Activated CD4-positive, alpha-beta T cell treated with anti-CD3 and anti-CD28 coated beads for 36 hours (primary cell): ENCODE measurements around the gene RAB1B. TPM values are rescaled to one million over a fixed set of nuclear protein-coding genes. Genes with fewer than 3 reads are reported as not detected.

Experiments used
- ATAC-seq: fragments of 200-7000 bp; cut with Tn5 transposase; one replicate; pipeline ENCODE4 v1.10.0; 2021; ENCODE audit warnings: mild to moderate bottlenecking, moderate library complexity
- CTCF ChIA-PET: fragments of 350-600 bp; sonication (Branson Sonifier 250); formaldehyde crosslinking; loops from one replicate; lab custom pipeline; 2021; ENCODE audit warnings: antibody characterized with exemption; lab: Charles Lee
- POLR2A ChIA-PET: fragments of 350-600 bp; sonication (Branson Sonifier 250); formaldehyde crosslinking; loops from one replicate; lab custom pipeline; 2021; ENCODE audit warnings: antibody characterized with exemption, inconsistent platforms; lab: Charles Lee
- DNase-seq: peaks from one replicate; pipeline ENCODE4 v3.0.0-alpha.2; 2020
- H3K27ac Mint-ChIP-seq: one replicate; pipeline ENCODE4 v1.8.0; 2021; ENCODE audit warnings: mixed read lengths
- H3K27me3 Mint-ChIP-seq: one replicate; pipeline ENCODE4 v1.8.0; 2021; ENCODE audit warnings: mixed read lengths
- H3K36me3 Mint-ChIP-seq: one replicate; pipeline ENCODE4 v1.8.0; 2021; ENCODE audit warnings: low read depth, mixed read lengths
- H3K4me1 Mint-ChIP-seq: one replicate; pipeline ENCODE4 v1.8.0; 2021; ENCODE audit warnings: mixed read lengths
- H3K4me3 Mint-ChIP-seq: one replicate; pipeline ENCODE4 v1.8.0; 2021; ENCODE audit warnings: mild to moderate bottlenecking, moderate library complexity, mixed read lengths
- H3K9me3 Mint-ChIP-seq: one replicate; pipeline ENCODE4 v1.8.0; 2021; ENCODE audit warnings: low read depth, mixed read lengths
- intact Hi-C, 2 experiments: fragments of 100-400 bp; cut with DNase I in 1 of 2; cut with micrococcal nuclease in 1 of 2; formaldehyde crosslinking; loops; one replicate each; pipeline versions ENCODE4 v1.14.2 to v1.15.1; 2022 to 2024; cut with DNase I, micrococcal nuclease
- total RNA-seq, 2 experiments: library from RNA; stranded (reverse); gene quantifications; one replicate each; pipeline ENCODE4 v1.2.3, GENCODE V29; 2021

RAB1B gene
- 100 to 1,000 TPM; 114 to 147 TPM for total RNA-seq

DNA sequence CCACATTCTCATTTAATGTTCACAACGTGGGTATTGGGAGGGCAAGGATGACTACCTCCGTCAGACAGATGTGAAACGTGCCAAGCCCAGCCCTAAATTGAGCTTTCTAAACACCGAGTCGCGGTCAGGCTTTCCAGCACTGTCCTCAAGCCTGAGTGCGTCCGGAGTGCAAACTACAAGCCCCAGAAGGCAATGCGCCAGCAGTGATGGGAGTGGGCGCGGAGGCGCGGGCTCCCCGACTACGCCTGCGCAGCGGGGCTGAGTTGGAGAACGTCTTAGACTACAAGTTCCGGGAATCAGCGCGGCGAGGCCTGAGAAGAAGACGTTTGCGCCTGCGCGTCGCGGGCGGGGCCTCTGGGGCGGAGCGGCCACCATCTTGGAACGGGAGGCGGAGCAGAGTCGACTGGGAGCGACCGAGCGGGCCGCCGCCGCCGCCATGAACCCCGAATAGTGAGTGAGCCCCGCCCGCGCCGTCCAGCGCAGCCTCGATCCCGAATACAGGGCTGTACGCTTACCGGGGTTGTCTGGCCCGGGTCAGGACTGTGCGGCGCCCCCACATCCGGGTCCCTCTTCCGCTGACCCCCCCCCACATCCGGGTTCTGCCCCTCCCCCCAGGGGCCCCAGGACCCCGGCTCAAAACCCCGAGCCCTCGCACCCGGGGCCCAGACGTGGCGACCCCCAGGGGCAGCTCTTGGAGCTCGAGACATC lies at the start of gene RAB1B:
TSS of gene RAB1B (plus strand) at position 396 of the 708 bp plus-strand sequence. CDS start at position 437, 41 bp downstream.
- Mint-ChIP-seq H3K4me1 (peaks cover 28% of the 10 kb centered on the region), H3K27me3 (no peaks in the 10 kb centered on the region), H3K4me3 (peak within 1 kb of the TSS; percentile 100), H3K9me3 (no peaks in the 10 kb centered on the region), H3K36me3 (peaks cover 43% of the 10 kb centered on the region), H3K27ac (peak within 1 kb of the TSS; percentile 97)
- ChIA-PET CTCF (interaction anchor here (0.6 to 4.2 kb wide), 6 partner anchors 13 to 384 kb away, joined by 3 to 26 read pairs (median 4); partner anchors contain the start of gene SF3B2), POLR2A (interaction anchor here (0.6 to 1.6 kb wide), 2 partner anchors 21 to 32 kb away, joined by 3 to 5 read pairs; partner anchors contain the start of gene YIF1A)
- intact Hi-C loops: loop anchor here (1.0 to 5.0 kb wide), 18 partner anchors 10 to 1491 kb away; partner anchors contain the start of genes SF3B2 (in 2 of the 2), YIF1A (in 2 of the 2), BANF1 (in 1 of the 2) and CCDC85B (in 1 of the 2)
- DNase-seq: peak; percentile 100
- peak; percentile 88 for ATAC-seq

DNA sequence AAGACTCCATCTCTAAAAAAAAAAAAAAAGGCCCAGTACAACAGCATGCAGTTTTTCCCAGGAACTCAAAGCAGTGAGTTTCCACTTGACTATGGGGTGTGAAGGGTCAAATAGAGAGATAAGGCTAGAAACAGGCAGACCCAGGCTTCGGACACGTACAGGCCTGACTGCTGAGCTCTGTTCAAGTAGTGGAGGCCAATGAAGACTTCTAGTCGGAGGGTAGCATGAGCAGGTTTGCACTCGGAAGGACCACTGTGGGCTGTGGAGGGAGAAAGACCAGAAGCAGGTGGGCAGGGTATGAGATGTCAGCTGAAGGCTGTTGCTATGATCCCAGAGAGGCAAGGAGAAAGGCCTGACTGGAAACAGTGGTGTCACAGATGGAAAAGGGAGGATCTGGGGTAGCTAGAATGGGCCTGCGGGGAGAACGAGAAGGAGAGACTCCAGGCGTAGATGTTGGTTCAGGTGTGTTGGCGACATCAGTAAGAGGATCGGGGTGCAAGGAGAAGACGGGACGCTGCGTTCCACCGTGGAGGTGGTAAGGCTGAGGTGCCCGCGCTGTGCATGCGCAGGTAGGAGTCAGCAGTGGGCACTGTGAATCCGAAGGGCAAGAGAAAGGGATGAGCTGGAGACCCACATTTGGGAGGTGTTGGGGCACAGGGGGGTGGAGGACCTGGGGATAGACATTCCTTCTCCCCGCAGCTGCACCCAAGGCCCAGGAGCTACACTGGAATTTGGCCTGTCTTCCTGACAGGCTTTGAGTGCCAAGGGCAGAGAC lies 49.4 kb upstream of the RAB1B start:
- Mint-ChIP-seq H3K9me3 (no peaks in the 10 kb centered on the region), H3K27ac (peak overlapping the region; percentile 40), H3K36me3 (peaks cover 28% of the 10 kb centered on the region), H3K4me3 (no peak overlapping the region), H3K4me1 (peaks cover 14% of the 10 kb centered on the region), H3K27me3 (no peaks in the 10 kb centered on the region)
- POLR2A ChIA-PET: no interaction called here
- no peak for DNase-seq
- intact Hi-C loops: no loop called here
- no peak for ATAC-seq
- CTCF ChIA-PET: no interaction called here

DNA sequence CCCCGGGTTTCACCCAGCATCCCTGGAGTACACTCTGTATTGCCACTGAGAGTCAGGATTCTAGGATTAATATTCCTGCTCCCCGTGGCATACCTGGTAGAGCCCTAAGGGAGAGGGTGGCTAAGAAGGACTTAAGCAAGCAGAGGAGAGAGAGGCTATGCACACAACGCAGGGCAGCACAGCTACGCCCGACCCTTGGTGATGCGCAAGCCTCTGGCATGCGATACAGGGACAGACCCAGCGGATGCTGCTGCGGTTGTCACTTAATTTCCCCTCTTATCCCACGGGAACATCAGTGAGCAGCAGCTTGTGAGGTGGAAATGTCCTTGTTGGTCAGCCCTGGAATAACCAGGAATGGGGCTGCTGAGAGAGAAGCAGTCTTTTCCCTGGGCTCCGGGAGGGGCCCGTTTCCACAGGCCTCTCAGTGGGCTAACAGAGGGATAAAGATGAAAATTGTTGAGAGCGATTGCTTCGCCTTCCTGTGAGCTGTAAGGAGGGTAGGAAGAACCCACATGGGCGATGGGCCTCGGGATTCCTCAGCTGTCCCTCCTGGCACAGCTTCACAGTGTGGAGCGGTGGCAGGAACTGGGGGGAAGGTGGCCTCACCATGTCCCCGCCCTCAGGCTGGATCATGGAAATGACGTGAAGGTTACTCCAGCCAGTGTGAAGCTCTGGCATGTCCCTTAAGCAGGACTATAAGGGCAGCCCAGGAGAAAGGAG lies 48.4 kb upstream of the RAB1B start:
- ATAC-seq: no peak
- CTCF ChIA-PET: interaction anchor here (0.6 kb wide), 2 partner anchors 33 to 110 kb away, joined by 3 read pairs; no protein-coding TSS in a partner anchor
- Mint-ChIP-seq H3K36me3 (peaks cover 28% of the 10 kb centered on the region), H3K27ac (peak overlapping the region; percentile 90), H3K4me3 (no peak overlapping the region), H3K27me3 (no peaks in the 10 kb centered on the region), H3K4me1 (peaks cover 14% of the 10 kb centered on the region), H3K9me3 (no peaks in the 10 kb centered on the region)
- POLR2A ChIA-PET: interaction anchor here (1.0 kb wide), 1 partner anchor 147 kb away, joined by 3 read pairs; no protein-coding TSS in a partner anchor
- intact Hi-C loops: loop anchor here in 1 of 2 experiments (5.0 kb wide), 1 partner anchor 107 kb away; no protein-coding TSS in a partner anchor
- DNase-seq: no peak

DNA sequence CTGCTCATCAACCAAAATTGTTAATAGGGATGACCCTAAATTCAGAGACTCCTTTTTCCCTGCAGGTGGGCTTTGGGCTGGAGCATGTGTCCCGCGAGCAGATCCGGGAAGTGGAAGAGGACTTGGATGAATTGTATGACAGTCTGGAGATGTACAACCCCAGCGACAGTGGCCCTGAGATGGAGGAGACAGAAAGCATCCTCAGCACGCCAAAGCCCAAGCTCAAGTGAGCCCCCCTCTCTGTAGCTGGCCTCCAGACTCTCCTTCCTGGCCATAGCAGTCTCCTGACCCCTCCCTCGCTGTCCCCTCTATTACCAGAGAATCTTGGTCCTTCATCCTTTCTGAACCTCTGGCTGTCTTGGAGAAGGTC lies 47.9 kb upstream of the RAB1B start:
- Mint-ChIP-seq H3K4me3 (no peak overlapping the region), H3K36me3 (peaks cover 28% of the 10 kb centered on the region)
- POLR2A ChIA-PET: interaction anchor here (1.0 kb wide), 1 partner anchor 147 kb away, joined by 3 read pairs; no protein-coding TSS in a partner anchor

DNA sequence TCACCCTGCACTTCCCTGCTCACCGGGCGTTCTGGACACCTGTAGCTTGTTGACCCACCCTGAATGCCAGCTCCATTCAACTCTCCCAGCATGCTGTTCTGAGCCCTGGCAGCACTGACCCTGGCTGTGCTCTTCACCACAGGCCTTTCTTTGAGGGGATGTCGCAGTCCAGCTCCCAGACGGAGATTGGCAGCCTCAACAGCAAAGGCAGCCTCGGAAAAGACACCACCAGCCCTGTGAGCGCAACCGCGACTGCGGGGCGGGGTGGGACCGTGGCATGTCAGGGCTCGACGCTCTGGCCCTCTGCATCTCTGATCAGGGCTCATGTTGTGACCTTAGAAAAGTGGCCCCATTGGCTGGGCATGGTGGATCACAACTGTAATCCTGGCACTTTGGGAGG lies 47.4 kb upstream of the RAB1B start:
- H3K36me3 Mint-ChIP-seq: peaks cover 27% of the 10 kb centered on the region
- ChIA-PET CTCF (interaction anchor here (0.6 to 2.1 kb wide), 7 partner anchors 21 to 611 kb away, joined by 3 to 13 read pairs (median 3); no protein-coding TSS in a partner anchor), POLR2A (no interaction called here)
- DNase-seq (no peak), ATAC-seq (no peak)
- intact Hi-C loops: loop anchor here in 1 of 2 experiments (5.0 kb wide), 1 partner anchor 106 kb away; no protein-coding TSS in a partner anchor
- peaks cover 15% of the 10 kb centered on the region for H3K4me1 Mint-ChIP-seq
- H3K4me3 Mint-ChIP-seq: no peak overlapping the region
- peak overlapping the region; percentile 90 for H3K27ac Mint-ChIP-seq
- no peaks in the 10 kb centered on the region for H3K9me3 Mint-ChIP-seq
- H3K27me3 Mint-ChIP-seq: no peaks in the 10 kb centered on the region

More for the DNA sequence above, 47.9 kb upstream of the RAB1B start:
- DNase-seq (no peak), ATAC-seq (no peak)
- Mint-ChIP-seq H3K27me3 (no peaks in the 10 kb centered on the region), H3K4me1 (peaks cover 14% of the 10 kb centered on the region), H3K27ac (peak overlapping the region; percentile 90), H3K9me3 (no peaks in the 10 kb centered on the region)
- CTCF ChIA-PET: interaction anchor here (0.6 kb wide), 2 partner anchors 33 to 110 kb away, joined by 3 read pairs; no protein-coding TSS in a partner anchor
- intact Hi-C loops: loop anchor here in 1 of 2 experiments (5.0 kb wide), 1 partner anchor 107 kb away; no protein-coding TSS in a partner anchor

DNA sequence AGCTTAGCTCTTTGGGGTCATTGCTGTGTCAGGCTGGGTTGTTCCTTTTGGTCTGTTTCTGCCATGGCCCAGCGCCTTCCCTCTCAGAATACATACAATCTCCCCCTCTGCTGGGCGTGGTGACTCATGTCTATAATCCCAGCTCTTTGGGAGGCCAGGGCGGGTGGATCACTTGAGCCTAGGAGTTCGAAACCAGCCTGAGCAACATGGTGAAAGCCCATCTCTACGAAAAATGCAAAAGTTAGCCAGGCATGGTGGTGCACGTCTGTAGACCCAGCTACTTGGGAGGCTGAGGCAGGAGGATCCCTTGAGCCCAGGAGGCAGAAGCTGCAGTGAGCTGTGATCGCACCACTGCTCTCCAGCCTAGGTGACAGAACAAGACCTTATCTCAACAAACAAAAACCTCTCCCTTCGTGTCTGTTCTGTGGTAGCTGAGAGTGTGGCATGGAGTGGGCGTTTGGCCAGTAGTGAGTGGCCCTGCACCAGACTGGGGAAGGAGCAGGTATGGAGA lies 46.7 kb upstream of the RAB1B start:
- ATAC-seq: peak; percentile 9
- intact Hi-C loops: loop anchor here (1.0 to 5.0 kb wide), 8 partner anchors 46 to 169 kb away; partner anchors contain the start of genes RAB1B (in 1 of the 2), SF3B2 (in 1 of the 2) and YIF1A (in 1 of the 2)
- Mint-ChIP-seq H3K36me3 (peaks cover 23% of the 10 kb centered on the region), H3K27ac (peak overlapping the region; percentile 90), H3K9me3 (no peaks in the 10 kb centered on the region), H3K27me3 (no peaks in the 10 kb centered on the region), H3K4me1 (peaks cover 18% of the 10 kb centered on the region), H3K4me3 (peak overlapping the region; percentile 27)
- ChIA-PET POLR2A (interaction anchor here (0.8 kb wide), 1 partner anchor 46 kb away, joined by 3 read pairs; no protein-coding TSS in a partner anchor), CTCF (interaction anchor here (0.5 to 2.1 kb wide), 24 partner anchors 12 to 610 kb away, joined by 3 to 13 read pairs (median 4); partner anchors contain the start of genes RAB1B and YIF1A)
- peak; percentile 45 for DNase-seq

DNA sequence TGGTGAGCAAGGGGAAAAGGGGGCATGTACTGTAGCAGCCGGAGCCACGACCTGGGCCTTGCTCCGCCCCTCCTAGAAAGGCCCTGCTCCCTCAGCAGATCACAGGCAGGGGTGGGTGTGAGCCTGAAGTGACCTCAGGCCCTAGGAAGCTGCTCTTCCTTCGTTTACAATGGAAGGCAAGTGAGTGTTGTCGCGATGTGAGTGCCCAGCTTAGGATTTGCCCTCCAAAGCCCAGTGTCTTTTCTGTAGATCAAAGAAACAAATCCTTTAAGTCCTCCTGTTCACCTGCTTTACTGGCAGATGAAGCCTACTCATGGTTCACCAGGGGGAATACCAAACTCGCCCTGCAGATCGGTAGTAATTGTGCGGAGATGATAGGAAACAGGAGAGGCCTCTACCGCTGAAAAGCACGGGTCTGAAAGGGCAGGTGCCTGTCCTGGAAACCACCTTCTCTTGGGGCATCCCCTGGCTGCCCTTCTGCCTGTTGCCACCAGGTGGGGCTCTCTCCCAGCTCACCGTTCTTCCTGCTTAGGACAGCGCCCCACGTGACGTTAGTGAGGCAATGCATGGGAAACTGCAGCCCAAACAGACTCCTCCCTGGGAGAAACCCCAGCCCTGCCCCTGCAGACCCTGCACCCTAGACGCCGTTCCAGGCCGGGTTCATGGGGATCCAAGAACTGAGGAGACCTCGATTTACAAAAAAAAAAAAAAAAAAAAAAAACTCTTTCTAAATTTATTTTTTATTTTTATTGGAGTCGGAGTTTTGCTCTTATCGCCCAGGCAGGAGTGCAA lies 45.9 kb upstream of the RAB1B start:
- ChIA-PET POLR2A (interaction anchor here (0.6 to 0.8 kb wide), 2 partner anchors 45 to 110 kb away, joined by 3 read pairs; no protein-coding TSS in a partner anchor), CTCF (interaction anchor here (0.6 to 2.1 kb wide), 20 partner anchors 12 to 341 kb away, joined by 3 to 13 read pairs (median 4); partner anchors contain the start of genes RAB1B and YIF1A)
- Mint-ChIP-seq H3K36me3 (peaks cover 23% of the 10 kb centered on the region), H3K9me3 (no peaks in the 10 kb centered on the region), H3K4me3 (peak overlapping the region; percentile 27), H3K4me1 (peaks cover 18% of the 10 kb centered on the region), H3K27ac (peak overlapping the region; percentile 90), H3K27me3 (no peaks in the 10 kb centered on the region)
- DNase-seq: peak; percentile 97
- intact Hi-C loops: loop anchor here (1.0 to 5.0 kb wide), 8 partner anchors 45 to 170 kb away; partner anchors contain the start of genes RAB1B (in 1 of the 2), SF3B2 (in 1 of the 2) and YIF1A (in 1 of the 2)
- peak; percentile 94 for ATAC-seq

DNA sequence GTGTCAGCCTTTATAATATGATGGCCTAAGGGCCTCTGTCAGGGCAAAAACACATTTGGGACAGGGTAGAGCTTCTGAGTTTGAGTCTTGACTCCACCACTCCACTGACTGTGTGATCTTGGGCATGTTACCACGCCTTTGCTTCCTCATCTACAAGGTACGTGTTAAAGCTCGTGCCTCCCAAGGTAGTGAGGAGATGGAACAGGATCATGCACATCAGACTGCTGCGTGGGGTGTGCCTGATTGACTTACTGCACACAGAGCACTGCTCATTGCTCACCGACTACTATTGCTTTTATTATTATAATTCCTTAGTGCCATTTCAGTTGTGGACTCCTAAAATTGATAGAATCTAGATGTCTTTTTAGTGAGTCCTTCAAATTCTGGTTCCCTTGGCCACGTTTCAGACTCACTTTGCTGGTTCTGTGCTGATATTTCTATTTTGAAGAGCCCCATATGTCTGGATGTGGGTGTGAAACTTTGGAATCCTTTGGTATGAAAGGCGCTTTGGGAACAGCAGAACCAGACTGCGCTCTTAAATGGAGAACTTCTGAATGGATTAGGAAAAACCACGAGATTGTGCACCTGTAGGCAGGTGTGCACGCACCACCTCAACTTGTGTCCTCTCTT lies 44.1 kb upstream of the RAB1B start:
- ChIA-PET CTCF (interaction anchor here (1.2 kb wide), 1 partner anchor 61 kb away, joined by 4 read pairs; no protein-coding TSS in a partner anchor), POLR2A (no interaction called here)
- H3K27me3 Mint-ChIP-seq: no peaks in the 10 kb centered on the region
- no peak overlapping the region for H3K27ac Mint-ChIP-seq
- ATAC-seq (no peak), DNase-seq (no peak)
- intact Hi-C loops: loop anchor here in 1 of 2 experiments (5.0 kb wide), 1 partner anchor 103 kb away; no protein-coding TSS in a partner anchor
- H3K4me3 Mint-ChIP-seq: no peak overlapping the region
- peaks cover 22% of the 10 kb centered on the region for H3K36me3 Mint-ChIP-seq
- no peaks in the 10 kb centered on the region for H3K9me3 Mint-ChIP-seq
- H3K4me1 Mint-ChIP-seq: peaks cover 18% of the 10 kb centered on the region

DNA sequence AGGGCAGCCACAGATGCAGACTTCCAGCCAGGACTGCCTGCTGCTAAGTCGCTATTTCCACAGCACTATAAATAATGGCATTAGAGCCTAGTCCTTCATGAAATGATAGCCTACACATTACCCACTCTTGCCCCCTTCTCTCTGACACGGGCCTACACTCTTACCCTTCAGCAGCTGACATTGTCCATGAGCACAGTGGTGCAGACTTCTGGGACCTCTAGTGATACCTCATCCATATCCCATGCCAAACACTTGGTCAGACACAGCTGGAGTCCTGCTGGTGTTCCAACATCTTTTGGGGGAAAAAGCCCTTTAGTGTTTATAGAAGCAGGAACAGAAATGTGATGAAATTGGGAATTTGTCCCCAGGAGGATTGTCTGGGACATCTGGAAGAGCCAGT lies 43.4 kb upstream of the RAB1B start:
- no peak for DNase-seq
- H3K9me3 Mint-ChIP-seq: no peaks in the 10 kb centered on the region
- no peak overlapping the region for H3K4me3 Mint-ChIP-seq
- CTCF ChIA-PET: interaction anchor here (0.6 to 1.5 kb wide), 3 partner anchors 11 to 61 kb away, joined by 4 to 9 read pairs (median 4); no protein-coding TSS in a partner anchor
- H3K36me3 Mint-ChIP-seq: peaks cover 25% of the 10 kb centered on the region
- H3K27ac Mint-ChIP-seq: no peak overlapping the region
- POLR2A ChIA-PET: no interaction called here
- H3K4me1 Mint-ChIP-seq: peaks cover 18% of the 10 kb centered on the region
- no peaks in the 10 kb centered on the region for H3K27me3 Mint-ChIP-seq
- intact Hi-C loops: no loop called here
- ATAC-seq: no peak
